Endothelial cell of umbilical vein (primary cell): Measurements from ENCODE around the gene CREB3L2. TPM values are rescaled to one million over a fixed set of nuclear protein-coding genes. Genes with fewer than 3 reads are reported as not detected.

ENCODE experiments used
- BruUV-seq: library from RNA; stranded (reverse); fragments of 400-500 nt; replicated peaks from 2 replicates; lab custom pipeline; 2021; lab: Mats Ljungman, UMichigan
- CTCF ChIA-PET: fragments of 300-600, 350-600 bp; sonication (Branson Sonifier 250); formaldehyde crosslinking; loops from one replicate; lab custom pipeline; 2021; ENCODE audit warnings: antibody characterized with exemption, inconsistent platforms; lab: Charles Lee
- POLR2A ChIA-PET: fragments of 300-600, 350-600 bp; sonication (Branson Sonifier 250); formaldehyde crosslinking; loops from one replicate; lab custom pipeline; 2021; ENCODE audit warnings: antibody characterized with exemption, inconsistent platforms; lab: Charles Lee
- DNase-seq: peaks from one replicate; pipeline ENCODE4 v3.0.0-alpha.2; 2011; ENCODE audit warnings: low read depth, low spot score
- FAIRE-seq: peaks from 2 replicates; lab custom pipeline; 2011; peaks lifted over from hg19 to GRCh38; lab: Jason Lieb, UNC
- H2AFZ ChIP-seq: 2 replicates; pipeline ENCODE4 v1.6.0; 2012; ENCODE audit warnings: low read depth, low read length, control low read depth, inconsistent platforms
- H3K27ac ChIP-seq: 2 replicates; pipeline ENCODE4 v1.5.1; 2011; ENCODE audit warnings: low read depth, mild to moderate bottlenecking, control low read depth, low read length, moderate library complexity; ENCODE audit not compliant: insufficient read depth
- H3K27me3 ChIP-seq, 2 experiments: 2 replicates each; pipeline versions ENCODE4 v1.6.0 to v1.6.1; 2011; ENCODE audit warnings: low read length in 2 of 2, mixed read lengths in 1 of 2; ENCODE audit not compliant: control insufficient read depth in 2 of 2, insufficient read depth in 2 of 2
- H3K36me3 ChIP-seq, 2 experiments: 2 replicates in 1 of 2; 3 replicates in 1 of 2; pipeline ENCODE4 v1.5.1; 2011; ENCODE audit warnings: low read length in 2 of 2, mild to moderate bottlenecking in 1 of 2, moderate library complexity in 1 of 2; ENCODE audit not compliant: control insufficient read depth in 2 of 2, insufficient read depth in 2 of 2; ENCODE audit errors: extremely low read depth in 1 of 2
- H3K4me1 ChIP-seq: 3 replicates; pipeline ENCODE4 v1.5.1; 2011; ENCODE audit warnings: mild to moderate bottlenecking, low read length; ENCODE audit not compliant: control insufficient read depth, insufficient read depth; ENCODE audit errors: extremely low read depth
- H3K4me2 ChIP-seq: 2 replicates; pipeline ENCODE4 v1.6.1; 2011; ENCODE audit warnings: low read length, control low read depth, mixed read lengths; ENCODE audit not compliant: insufficient read depth
- H3K4me3 ChIP-seq, 3 experiments: fragments of 200-600 bp in 1 of 3; sonication (generic), shearing (Covaris generic) in 1 of 3; replicated peaks in 1 of 3; 2 replicates each; pipeline ENCODE4 v1.5.1; 2011 to 2016; ENCODE audit warnings: control low read depth in 3 of 3, low read length in 3 of 3, mild to moderate bottlenecking in 2 of 3, inconsistent platforms in 1 of 3, low read depth in 1 of 3, moderate library complexity in 1 of 3; ENCODE audit not compliant: insufficient read depth in 1 of 3
- H3K79me2 ChIP-seq: 2 replicates; pipeline ENCODE4 v1.6.0; 2012; ENCODE audit warnings: low read length, inconsistent platforms; ENCODE audit not compliant: control insufficient read depth, insufficient read depth
- H3K9ac ChIP-seq: replicated peaks from 2 replicates; pipeline ENCODE3; 2011; ENCODE audit warnings: low read length, control low read depth; ENCODE audit not compliant: insufficient read depth; ENCODE audit errors: extremely low read depth
- H3K9me1 ChIP-seq: replicated peaks from 3 replicates; pipeline ENCODE4 v1.6.0; 2011; ENCODE audit warnings: mild to moderate bottlenecking, low read length; ENCODE audit not compliant: control insufficient read depth, insufficient read depth; ENCODE audit errors: extremely low read depth
- H3K9me3 ChIP-seq: replicated peaks from 2 replicates; pipeline ENCODE4 v1.5.1; 2012; ENCODE audit warnings: low read length, inconsistent platforms; ENCODE audit not compliant: control insufficient read depth, insufficient read depth
- H4K20me1 ChIP-seq: replicated peaks from 2 replicates; pipeline ENCODE3; 2011; ENCODE audit warnings: mild to moderate bottlenecking, low read length; ENCODE audit not compliant: control insufficient read depth, insufficient read depth; ENCODE audit errors: extremely low read depth
- EZH2 ChIP-seq: IDR thresholded peaks from 2 replicates; pipeline ENCODE4 v1.6.1; 2012; ENCODE audit warnings: borderline replicate concordance, low read depth, mild to moderate bottlenecking, moderate library complexity, low read length, inconsistent platforms; ENCODE audit not compliant: severe bottlenecking
- GATA2 ChIP-seq: IDR thresholded peaks from 2 replicates; pipeline ENCODE4 v1.7.0; 2011; ENCODE audit warnings: low read depth, mild to moderate bottlenecking, moderate library complexity, mixed read lengths, low read length; ENCODE audit not compliant: insufficient read length, insufficient read depth
- JUN ChIP-seq: IDR thresholded peaks from 2 replicates; pipeline ENCODE4 v1.6.1; 2011; ENCODE audit warnings: borderline replicate concordance, low read depth; ENCODE audit not compliant: insufficient read length, insufficient read depth
- MYC ChIP-seq: IDR thresholded peaks from one replicate; pipeline ENCODE4 v1.6.1; 2011; ENCODE audit warnings: mild to moderate bottlenecking, low read depth, low read length
- POLR2A ChIP-seq: IDR thresholded peaks from 2 replicates; pipeline ENCODE4 v1.6.1; 2012; ENCODE audit warnings: low read depth, mild to moderate bottlenecking, control low read depth, low read length
- POLR2AphosphoS5 ChIP-seq: IDR thresholded peaks from 2 replicates; pipeline ENCODE4 v1.6.1; 2012; ENCODE audit warnings: low read depth, mild to moderate bottlenecking, control low read depth, low read length, moderate library complexity; ENCODE audit not compliant: insufficient read depth
- dilution Hi-C: fragments of 300-500 bp; cut with MboI; formaldehyde crosslinking; loops from one replicate; pipeline ENCODE4 v1.15.0; 2019; ENCODE audit warnings: low sequenced_read_pairs; ENCODE audit not compliant: extremely low pct_ligation_motif_present
- intact Hi-C: fragments of 100-400 bp; cut with micrococcal nuclease; formaldehyde crosslinking; loops from one replicate; pipeline ENCODE4 v1.10.0; 2022
- polyA plus RNA-seq, 4 experiments: library from polyadenylated mRNA; depleted of rRNA in 3 of 4; stranded (reverse) in 3 of 4; unstranded in 1 of 4; fragments of >200 nt; gene quantifications; 2 replicates each; pipeline versions ENCODE4 v1.2.1 to v1.2.3, GENCODE V29; 2011 to 2012; ENCODE audit warnings: missing spikeins in 1 of 4
- total RNA-seq: library from RNA; stranded (reverse); gene quantifications from 2 replicates; pipeline ENCODE4 v1.2.3, GENCODE V29; 2021

The CREB3L2 gene
- total and polyA plus RNA-seq, 2 donors (not counting 3 experiments of a cell fraction or from before 2014, with no cell fraction given), result 32.1 to 93.4 TPM

DNA sequence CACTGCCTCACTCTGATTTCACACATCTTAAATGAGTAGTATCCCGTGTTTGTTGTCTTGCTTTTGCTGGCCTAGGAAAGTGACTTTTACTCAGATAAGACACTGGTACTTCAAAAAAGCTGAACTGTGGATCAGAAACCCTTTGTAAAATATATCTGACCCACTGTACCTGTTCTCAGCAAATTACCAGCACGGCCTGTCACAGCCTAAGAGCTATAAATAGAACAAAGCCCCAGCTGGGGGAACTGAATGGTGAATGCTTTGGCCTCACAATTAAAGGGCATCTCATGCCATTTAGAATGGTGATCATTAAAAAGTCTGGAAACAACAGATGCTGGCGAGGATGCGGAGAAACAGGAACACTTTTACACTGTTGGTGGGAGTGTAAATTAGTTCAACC, 76.1 kb downstream of the CREB3L2 start:
- no peak for DNase-seq
- Histone ChIP-seq H3K9me1 (no peaks in the 10 kb centered on the region), H3K79me2 (peaks cover 40% of the 10 kb centered on the region), H3K36me3 (peaks cover 0 to 8% of the 10 kb centered on the region in 2 experiments), H3K4me3 (no peak overlapping the region), H3K9ac (no peak overlapping the region), H3K27me3 (no peaks in the 10 kb centered on the region), H2AFZ (no peak overlapping the region), H3K4me1 (peaks cover 10% of the 10 kb centered on the region), H4K20me1 (no peaks in the 10 kb centered on the region), H3K27ac (no peak overlapping the region), H3K9me3 (no peaks in the 10 kb centered on the region), H3K4me2 (no peak overlapping the region)
- dilution Hi-C loops, result no loop called here
- ChIA-PET POLR2A (interaction anchor here (0.6 kb wide), 1 partner anchor 21 kb away, joined by 4 read pairs; no protein-coding TSS in a partner anchor), CTCF (interaction anchor here (0.9 to 2.5 kb wide), 5 partner anchors 8 to 269 kb away, joined by 3 to 10 read pairs (median 3); partner anchors contain the start of gene CREB3L2)
- no peak for FAIRE-seq
- intact Hi-C loops, result no loop called here
- TF ChIP-seq JUN, result no peak
- TF ChIP-seq GATA2, result no peak
- TF ChIP-seq MYC, result no peak
- TF ChIP-seq POLR2A, result no peak
- BruUV-seq, result no TSS peak

DNA sequence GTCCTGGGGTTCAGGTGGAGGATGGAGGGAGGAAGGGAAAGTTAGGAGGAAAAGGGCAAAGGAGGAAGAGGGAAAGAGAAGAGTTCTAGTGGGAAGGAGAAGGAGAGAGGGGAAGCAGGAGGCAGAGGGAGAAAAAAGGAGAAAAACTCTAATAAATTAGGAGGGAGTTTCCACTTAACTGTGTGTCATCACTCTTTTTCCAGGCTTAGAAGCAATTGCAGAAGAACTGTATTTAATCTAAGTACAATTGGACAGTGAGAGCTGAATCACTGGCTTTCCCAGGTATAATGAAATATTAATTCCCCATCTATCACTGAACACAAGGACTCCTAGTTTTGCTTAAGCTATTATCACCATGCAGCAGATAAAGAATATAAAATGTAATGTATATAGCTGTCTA, 76.8 kb downstream of the CREB3L2 start:
- H3K4me3 ChIP-seq, result no peak overlapping the region
- DNase-seq (no peak), FAIRE-seq (no peak)
- H3K4me1 ChIP-seq, result peaks cover 6% of the 10 kb centered on the region
- H3K9me3 ChIP-seq, result no peaks in the 10 kb centered on the region
- dilution Hi-C loops (no loop called here), intact Hi-C loops (no loop called here)
- H3K79me2 ChIP-seq, result peaks cover 41% of the 10 kb centered on the region
- no peak overlapping the region for H2AFZ ChIP-seq
- no peaks in the 10 kb centered on the region for H3K27me3 ChIP-seq
- no peaks in the 10 kb centered on the region for H4K20me1 ChIP-seq
- H3K36me3 ChIP-seq, result peaks cover 0 to 8% of the 10 kb centered on the region in 2 experiments
- ChIA-PET CTCF (interaction anchor here (0.9 to 2.5 kb wide), 5 partner anchors 8 to 269 kb away, joined by 3 to 10 read pairs (median 3); partner anchors contain the start of gene CREB3L2), POLR2A (interaction anchor here (0.6 kb wide), 1 partner anchor 21 kb away, joined by 4 read pairs; no protein-coding TSS in a partner anchor)
- no peak for TF ChIP-seq EZH2
- no peak for TF ChIP-seq POLR2AphosphoS5
- TF ChIP-seq JUN, result no peak
- no peak overlapping the region for H3K4me2 ChIP-seq
- no TSS peak for BruUV-seq
- H3K9ac ChIP-seq, result no peak overlapping the region
- no peak overlapping the region for H3K27ac ChIP-seq
- no peaks in the 10 kb centered on the region for H3K9me1 ChIP-seq
